SKM-1 treated with dmso at 0.1 percent for 144 hours (cell line): ENCODE data around the gene C10orf90.

Source experiments
- DNase-seq: peaks from one replicate; lab custom pipeline; 2025; ENCODE audit not compliant: unreplicated experiment; lab: John Stamatoyannopoulos, UW

C10orf90 gene

DNA sequence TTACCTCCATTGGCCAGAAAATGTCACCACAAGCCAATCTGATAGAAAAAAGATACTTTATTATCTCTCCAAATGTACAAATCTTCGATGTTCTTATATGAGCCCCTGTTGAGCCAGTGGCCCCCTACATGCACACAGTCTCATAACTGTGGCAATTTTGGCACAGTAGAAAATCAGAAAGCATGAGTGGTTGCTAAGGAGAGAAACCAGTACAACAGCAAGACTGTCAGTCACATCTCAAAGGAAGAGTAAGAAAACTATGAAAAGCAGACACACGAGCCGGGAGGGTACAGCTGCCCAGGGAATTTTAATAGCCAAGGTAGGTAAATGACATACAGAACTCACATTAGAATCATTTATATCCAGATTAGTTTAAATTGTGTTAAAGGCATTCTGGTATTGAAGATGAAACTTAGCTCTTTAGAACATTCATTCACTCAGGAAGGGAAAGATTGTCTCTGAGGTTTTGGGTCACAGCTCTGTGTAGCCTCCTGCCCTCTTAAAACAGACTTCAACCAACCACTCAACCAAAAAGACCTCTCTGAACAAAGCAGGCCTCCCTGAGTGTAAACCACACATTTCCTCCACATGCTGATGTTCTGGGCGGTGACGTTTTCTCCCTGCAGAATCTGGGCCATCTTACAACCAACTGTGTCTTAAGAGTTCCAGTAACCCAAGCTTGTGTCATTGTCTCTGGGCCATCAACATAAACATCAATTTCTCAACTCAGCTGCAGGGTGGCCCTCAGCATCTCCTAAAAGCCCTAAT lies 201.4 kb downstream of the C10orf90 start:
- DNase-seq = no peak

DNA sequence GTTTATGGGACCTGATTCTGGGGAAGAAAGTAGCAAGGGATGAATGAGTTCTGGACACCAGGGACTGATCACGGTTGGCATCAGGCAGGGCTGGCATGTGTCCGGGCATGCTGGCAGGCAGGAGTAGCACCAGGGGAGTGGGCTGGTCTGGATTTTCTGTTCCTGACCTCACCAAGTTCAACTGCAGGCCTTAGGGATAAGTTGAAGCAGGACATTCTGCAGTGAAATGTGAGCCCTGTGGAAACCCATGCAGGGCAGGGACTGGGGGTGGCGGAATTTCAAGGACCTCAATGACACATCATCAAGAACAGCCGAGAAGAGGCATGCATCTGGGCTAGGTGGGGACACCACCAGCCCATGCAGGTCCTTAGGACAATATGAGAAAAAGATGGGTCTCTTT lies 202.0 kb downstream of the C10orf90 start:
- no peak for DNase-seq

DNA sequence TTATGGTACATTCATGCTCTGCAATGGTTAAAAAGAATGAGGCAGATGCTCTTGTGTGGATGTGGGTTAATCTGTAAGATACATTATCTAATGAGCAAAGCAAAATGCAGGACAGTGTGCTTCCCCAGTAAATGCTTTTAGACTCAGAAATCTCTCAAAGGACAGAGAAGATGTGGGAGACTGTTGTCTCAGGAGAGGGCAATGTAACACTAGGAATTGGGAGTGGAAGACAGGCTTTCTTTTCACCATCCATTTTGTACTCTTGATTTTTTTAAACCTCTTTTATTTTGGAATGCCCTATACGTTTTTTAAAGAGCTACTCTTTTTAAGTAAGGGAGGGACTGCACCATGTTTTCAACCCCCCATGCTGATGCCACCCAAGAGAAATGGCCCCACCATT lies 204.7 kb downstream of the C10orf90 start:
- no peak for DNase-seq

DNA sequence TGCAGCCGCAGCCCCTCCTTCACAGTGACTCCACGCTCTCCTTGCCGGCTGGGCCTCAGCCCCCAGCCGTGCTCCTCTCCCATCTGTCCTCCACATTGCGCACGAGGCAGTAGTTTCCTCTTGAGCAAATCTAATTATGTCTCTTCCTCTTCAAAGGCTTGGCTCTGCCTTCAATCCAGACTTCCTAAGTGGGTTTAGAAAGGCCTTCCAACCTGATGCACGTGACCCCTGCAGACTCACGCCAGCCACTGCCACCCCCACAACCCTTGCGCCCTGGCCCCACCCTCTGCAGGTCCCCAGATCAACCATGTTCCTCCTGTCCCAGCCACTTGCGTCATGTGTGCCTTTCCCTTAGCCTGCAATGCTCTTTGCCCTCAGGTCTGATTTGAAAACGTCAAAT lies 207.2 kb downstream of the C10orf90 start:
- no peak for DNase-seq

DNA sequence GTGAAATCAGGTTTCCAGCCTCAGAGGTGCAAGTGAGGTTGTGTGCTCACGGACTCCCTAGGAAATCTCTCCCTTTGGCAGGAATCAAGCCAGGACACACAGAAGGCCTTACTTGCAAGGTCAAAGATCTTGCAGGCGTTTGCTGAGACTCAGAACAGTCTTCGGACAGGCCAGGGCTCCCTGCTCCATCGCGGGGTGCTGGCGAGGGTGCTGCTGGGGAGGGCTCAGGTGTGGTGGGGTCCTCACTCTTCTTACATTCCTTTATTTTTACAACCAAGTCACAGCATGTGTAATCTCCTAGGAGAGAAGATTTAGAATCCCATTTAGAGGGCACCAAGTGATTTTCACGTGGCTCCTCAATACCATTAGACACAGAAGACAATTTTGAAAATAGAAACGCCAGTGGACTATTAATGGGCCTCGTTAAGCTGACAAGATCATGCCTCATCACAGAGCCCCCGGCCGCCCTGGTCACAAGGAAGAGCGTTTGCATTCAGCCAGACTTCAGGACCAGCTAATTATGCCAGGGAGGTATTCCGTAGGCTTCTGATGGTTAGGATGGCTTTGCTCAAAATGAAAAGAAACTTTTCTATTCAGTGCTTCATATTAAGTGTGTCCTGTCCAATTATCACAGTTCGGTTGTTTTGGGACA lies 209.1 kb downstream of the C10orf90 start:
- DNase-seq = no peak

DNA sequence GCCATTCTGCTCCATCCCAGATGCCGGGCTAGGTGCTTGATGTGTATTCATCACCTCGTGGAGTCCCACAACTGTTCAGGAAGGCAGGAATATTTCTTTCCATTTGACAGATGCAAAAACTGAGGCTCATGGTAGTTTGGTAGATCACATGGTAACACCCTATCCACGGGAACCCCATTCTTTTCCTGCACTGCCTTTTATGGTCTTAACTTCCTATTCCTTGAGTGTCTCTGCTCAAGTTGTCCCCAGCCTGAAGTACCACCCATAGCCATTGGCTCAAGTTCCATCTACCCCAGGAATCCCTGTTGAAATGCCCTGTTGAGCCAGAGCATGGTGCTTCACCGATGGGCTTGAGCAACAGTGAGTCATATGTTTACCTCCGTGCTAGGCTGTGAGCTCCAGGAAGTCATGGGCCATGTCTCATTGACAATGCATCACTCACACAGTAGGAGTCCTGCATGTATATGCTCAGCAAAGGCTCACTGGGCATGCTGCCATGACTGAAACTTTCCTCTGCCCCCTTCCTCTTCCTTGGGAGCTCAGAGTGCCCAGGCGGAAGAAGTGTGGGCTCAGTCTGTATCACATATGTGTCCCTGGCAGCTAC lies 210.5 kb downstream of the C10orf90 start:
- DNase-seq = no peak

DNA sequence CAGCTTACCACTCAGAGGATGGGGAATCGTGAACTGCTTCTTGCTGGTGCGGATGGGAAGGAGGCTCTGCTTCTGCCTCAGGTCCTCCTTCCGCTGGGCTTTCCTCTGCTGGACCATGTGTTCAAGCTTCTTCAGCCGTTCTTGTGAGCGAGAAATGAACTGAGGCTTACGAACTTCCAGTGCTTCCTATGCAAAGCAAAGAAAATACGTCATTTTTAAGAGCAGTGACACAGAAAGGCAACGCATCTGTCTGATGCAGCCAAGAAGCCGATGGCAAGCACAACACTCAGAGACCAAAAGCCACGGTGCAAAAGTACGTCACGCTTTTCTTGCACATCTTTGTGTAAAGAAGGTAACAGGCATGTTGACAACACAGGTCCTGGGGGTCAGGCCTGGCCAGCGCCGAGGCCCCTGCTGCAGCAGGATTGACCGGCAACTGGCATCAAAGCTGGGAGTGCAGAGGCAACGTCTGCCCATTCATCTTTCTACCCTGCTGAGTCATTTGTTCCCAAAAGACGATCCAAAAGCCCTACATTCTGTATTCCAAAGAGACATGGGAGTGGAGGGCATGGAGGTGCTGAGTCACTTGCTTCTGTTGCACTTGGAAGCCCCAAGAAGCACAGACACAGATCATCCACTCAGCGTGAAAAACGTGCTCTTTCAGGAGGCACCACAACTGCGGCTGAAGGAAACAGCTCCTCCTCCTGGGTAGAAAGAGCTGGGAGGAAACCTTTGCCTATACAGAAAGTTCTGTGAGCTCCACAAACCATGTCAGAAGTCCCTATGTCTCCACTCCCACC lies 211.3 kb downstream of the C10orf90 start:
- DNase-seq = no peak

DNA sequence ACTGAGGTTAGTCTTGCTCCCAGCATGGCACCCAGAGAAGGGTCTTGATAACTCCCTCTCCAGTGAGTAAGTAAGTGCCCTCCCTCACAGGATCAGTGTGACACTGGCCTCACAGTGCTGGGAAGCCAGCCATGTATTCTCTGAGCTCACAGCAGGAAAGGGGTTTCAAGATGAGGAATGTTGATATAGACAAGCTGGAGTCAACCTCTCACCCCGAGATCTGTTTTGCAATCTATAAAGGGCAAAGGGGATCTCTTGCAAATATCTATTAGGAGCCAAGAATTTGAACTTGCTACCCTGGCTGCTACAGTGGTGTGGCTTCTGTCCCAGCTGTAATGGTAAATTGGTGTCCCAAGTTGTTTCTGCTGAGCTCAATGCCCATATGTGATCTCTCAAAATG lies 212.0 kb downstream of the C10orf90 start:
- DNase-seq = no peak

DNA sequence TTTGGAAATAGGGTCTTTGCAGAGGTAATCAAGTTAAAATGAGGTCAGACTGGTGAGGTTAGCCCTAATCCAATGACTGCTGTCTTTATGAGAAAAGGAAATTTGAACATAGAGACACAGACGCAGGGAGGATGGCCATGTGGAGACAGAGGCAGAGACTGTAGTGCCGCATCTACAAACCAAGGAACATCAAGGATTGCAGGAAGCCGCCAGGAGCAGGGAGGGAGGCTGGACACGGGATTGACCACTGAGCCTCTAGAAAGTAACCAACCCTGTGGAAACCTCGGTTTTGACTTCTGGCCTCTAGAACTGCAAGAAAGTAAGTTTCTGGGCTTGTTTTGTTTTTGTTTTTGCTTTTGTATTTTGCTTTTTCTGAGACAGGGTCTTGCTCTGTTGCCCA lies 213.9 kb downstream of the C10orf90 start:
- no peak for DNase-seq

DNA sequence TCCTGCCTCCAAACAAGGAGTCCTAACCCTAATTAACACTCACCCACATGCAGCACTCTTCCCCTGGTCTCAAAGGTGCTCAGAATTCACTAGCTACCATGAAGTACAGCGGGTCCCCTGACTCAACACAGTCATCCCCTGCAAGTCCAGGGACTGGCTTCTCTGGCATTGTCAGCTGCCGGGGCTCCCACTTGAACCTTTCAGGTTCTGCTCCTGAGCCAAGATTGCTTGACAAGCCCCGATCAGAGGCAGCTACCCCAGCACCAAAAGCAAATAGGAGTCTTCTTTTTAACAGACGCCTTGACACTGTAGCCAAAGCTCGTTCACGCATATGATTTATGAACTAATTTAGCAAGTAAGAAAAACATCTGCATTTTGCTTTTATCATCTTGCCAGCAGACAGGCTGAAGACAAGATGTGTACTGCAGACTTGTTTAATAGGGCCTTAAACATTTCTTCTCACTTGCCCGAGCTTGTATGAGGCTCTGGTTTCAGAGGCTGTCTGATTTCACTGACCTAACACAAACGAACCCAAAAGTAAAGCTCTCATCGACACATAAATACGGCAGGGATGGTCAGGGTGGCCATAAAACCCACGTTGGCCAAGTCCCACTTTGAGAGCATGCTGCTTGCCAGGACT lies 214.6 kb downstream of the C10orf90 start:
- DNase-seq = no peak

DNA sequence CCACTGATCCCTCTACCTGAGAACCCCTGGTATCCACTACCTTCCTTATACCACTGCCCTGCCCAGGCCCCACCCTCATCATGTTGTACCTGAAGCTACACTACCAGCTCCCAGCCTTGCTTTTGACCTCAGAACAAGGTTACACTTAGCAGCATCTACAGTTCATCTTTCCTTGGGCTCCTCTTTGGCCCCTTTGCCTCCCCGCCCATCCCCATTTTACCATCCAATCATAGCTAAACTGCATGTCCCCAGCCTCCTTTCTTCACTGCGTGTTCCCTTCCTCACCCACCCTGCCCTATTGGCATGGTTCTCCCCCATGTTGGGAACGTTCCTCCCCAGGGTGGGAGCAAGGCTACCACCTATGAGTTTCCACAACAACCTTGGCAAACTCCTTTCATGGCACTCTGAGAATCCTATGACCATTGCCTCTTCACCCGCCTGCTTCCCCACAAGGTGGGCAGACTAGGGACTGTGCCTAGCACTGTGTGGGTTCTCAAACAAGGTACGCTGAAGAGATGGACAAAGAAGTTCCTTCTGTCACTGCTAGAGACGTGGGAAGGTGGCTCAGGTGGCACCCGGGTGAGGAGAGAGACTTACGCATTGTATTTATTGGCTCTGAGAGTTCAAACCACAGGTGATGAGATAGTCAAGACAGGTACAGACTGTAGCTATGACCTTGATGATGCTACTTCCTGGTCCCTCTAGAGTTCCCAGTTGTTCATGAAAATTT lies 215.3 kb downstream of the C10orf90 start:
- no peak for DNase-seq

DNA sequence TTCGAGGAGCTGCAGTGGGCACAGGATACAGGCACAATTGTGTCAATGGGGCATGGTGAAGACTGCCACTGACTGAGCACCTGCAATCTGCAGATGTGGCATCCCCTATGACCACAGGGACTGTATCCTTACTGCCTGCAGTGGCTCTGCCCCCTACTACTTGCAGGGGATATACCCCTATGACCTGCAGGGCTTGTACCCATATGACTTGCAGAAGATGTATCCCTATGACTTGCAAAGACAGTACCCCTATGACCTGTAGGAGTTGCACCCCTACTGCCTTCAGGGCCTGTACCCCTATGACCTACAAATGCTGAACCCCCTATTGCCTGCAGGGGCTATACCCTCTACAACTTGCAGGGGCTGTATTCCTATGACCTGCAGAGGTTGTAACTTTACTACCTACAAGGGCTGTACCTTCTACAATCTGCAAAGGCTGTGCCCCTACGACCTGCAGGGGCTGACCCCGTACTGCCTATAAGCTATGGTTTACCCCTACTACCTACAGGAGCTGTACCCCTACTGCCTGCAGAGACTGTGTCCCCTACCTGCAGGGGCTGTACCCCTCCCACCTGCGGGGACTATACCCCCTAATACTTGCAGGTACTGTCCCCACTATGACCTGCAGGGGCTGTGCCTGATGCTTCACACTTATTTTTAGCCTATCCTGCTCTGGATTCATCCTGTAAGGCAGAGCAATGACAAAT lies 216.3 kb downstream of the C10orf90 start:
- DNase-seq = no peak

DNA sequence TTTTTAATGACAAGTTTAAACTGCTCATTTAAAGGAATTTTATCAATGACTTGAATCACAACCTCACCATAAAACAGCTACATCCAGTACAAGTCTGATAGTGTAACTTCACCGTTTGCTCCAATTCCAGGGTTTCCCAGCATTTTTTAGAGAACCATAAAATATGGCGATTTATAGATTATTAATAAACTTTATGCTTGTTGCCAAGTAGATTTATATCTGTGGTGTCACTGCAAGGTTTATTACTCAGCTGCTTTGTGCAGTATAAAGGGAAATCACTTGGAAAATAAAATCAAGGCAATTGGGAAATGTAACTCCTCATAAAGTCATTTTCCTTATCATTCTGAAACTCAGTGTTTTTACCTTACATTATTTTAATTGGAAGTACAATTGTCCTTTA lies 218.2 kb downstream of the C10orf90 start:
- no peak for DNase-seq

DNA sequence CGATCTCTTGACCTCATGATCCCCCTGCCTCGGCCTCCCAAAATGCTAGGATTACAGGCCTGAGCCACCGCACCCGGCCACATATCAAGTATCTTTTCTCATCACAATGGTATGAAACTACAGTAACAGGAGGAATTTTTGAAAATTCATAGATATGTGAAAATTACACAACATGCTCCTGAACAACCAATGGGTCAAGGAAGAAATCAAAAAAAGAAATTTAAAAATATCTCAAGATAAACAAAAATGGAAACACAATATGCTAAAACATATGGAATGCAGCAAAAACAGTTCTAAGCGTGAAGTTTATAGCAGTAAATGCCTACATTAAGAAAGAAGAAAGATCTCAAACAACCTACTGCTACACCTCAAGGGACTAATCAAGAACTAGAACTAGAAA lies 222.4 kb downstream of the C10orf90 start:
- no peak for DNase-seq

DNA sequence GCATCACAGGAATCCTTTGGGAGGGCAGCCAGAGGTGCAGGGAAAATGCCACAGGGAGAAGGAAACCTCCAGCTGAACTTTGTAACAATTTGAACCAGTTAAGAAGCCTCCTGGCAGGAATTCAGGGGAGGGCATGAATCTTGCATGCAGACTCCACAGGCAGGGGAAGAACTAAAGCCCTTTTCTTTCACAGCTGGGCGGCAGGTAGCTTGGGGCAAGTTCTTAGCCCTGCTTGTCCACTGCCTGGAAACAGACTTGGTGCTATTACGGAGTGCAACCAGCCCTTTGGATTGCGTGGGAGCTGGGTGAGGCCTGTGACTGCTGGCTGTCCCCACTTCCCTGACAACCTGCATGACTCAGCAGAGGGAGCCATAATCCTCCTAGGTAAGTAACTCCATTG lies 230.6 kb downstream of the C10orf90 start:
- no peak for DNase-seq

DNA sequence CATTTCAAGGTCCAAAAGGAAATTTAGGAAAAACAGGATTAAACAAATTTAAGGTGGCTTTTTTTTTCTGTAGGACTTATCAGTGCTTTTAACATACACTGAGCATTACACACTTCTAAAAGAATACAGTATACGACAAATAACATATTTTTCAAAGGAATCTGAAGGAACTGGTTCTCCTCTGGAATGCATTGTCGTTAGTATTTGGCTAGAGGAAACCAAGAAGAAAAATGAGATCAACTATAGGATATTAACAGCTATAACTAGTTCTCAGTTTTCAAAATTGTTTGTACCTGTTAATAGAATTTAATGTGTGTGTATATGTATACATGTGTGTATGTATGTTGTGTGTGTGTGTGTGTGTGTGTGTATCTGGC lies 232.1 kb downstream of the C10orf90 start:
- no peak for DNase-seq

DNA sequence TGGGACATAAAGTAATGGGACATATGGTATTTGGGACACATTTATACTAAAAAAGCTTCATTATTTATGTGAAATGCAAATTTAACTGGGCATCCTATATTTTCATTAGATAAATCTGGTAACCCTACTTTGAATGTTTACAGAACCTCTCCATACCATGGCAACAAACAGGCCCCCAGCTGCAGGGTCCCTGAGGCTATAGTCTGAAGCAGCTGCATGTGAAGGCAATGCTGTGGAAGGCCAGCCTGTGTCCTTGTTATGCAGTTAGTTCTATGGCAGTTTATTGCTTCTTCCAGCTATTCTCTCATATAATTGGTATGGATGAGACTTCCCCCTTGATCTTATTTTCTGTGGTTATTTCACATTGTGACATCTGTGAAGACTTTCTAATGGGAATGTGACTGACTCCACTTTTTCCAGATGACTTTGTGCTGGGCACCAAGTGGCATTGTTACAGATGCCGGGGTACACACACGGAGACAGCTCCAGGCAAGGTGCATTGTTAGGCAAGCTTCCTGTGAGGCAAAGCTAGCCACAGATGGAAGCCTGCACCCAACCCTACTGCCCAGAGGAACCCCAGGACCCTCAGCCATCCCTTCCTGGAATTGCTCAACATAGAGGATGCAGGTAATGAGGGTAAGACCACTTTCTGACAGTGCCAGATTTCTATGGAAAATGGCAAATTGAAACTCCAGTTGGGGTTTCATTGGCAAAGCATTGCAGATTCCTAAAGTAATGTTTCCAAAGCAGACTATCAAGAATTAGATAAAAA lies 232.7 kb downstream of the C10orf90 start:
- DNase-seq = no peak

DNA sequence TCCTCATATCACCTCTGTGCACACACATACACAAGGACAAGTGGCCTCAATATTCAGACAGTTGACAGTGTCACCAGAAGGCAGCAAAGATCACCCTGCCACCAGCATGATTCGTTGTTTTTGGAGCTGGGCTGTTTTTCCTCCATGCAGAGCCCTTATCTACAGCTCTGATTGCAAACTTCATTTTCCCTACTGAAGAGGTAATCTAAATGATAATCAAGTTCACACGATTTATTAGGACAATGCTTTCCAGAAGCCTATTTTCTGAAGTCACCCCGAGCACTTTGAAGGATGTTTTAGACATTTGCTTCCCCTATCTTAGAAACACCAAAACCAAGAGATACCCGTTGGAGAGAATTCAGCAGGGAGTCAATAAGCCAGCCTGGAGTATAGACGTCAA lies 236.3 kb downstream of the C10orf90 start:
- no peak for DNase-seq

DNA sequence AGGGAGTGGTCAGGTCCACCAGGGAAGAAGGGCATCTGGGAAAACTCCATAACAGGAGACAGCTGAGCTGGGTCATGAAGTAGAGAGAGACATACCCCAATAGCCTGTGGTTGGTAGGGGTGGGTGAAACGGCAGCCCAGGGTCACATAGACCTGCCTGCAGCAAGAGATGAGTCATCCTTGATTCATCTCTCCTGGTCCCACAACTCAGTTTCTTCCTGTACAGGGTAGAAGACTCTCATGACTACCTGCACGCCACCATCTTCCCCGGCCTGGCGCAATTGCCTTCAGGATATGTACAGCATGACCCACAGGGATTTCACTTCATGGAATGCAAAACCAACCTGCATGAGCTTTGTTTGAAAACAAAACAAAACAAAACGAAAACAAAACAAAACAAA lies 237.1 kb downstream of the C10orf90 start:
- DNase-seq = no peak
